ENCODE results near the gene HOXD8. TPM values are rescaled to one million over a fixed set of nuclear protein-coding genes. Genes with fewer than 3 reads are reported as not detected.
A peak's percentile ranks its signal among the peaks of the same experiment; 100 is the strongest.

The HOXD8 gene
- total RNA-seq: 41.7 TPM

GRCh38 chr2:176128982-176129796 is at the start of gene HOXD8:
HOXD8 (plus strand) TSS chr2:176129705; CDS start chr2:176130367, 662 bp downstream.
- DNase-seq (ENCODE audit: low spot score): peak; percentile 87

GRCh38 chr2:176079831-176080539 is 49.5 kb upstream of the HOXD8 start:
- DNase-seq (ENCODE audit: low spot score): no peak

GRCh38 chr2:176080540-176081375 is 48.7 kb upstream of the HOXD8 start:
- no peak for DNase-seq (ENCODE audit: low spot score)

- DNase-seq (ENCODE audit: low spot score): no peak
Measured at GRCh38 chr2:176081376-176081836, 48.1 kb upstream of the HOXD8 start.

- DNase-seq (ENCODE audit: low spot score): no peak
Measured at GRCh38 chr2:176081837-176082524, 47.5 kb upstream of the HOXD8 start.

- DNase-seq (ENCODE audit: low spot score): no peak
Measured at GRCh38 chr2:176082525-176082823, 47.0 kb upstream of the HOXD8 start.

GRCh38 chr2:176082824-176083751 is 46.4 kb upstream of the HOXD8 start:
- DNase-seq (ENCODE audit: low spot score): no peak

- DNase-seq (ENCODE audit: low spot score): no peak
Measured at GRCh38 chr2:176083796-176084261, 45.7 kb upstream of the HOXD8 start, which contains the start of gene EVX2. EVX2 (minus strand) TSS chr2:176083962; CDS start chr2:176083776, 186 bp downstream.

GRCh38 chr2:176084611-176085119 is 44.8 kb upstream of the HOXD8 start:
- no peak for DNase-seq (ENCODE audit: low spot score)

GRCh38 chr2:176085120-176085788 is 44.3 kb upstream of the HOXD8 start:
- no peak for DNase-seq (ENCODE audit: low spot score)

GRCh38 chr2:176085861-176086771 is 43.4 kb upstream of the HOXD8 start:
- DNase-seq (ENCODE audit: low spot score): no peak

GRCh38 chr2:176087330-176088047 is 42.0 kb upstream of the HOXD8 start:
- no peak for DNase-seq (ENCODE audit: low spot score)

- no peak for DNase-seq (ENCODE audit: low spot score)
Measured at GRCh38 chr2:176088048-176088936, 41.2 kb upstream of the HOXD8 start.

GRCh38 chr2:176088937-176089842 is 40.3 kb upstream of the HOXD8 start:
- no peak for DNase-seq (ENCODE audit: low spot score)

GRCh38 chr2:176089843-176090395 is 39.6 kb upstream of the HOXD8 start:
- no peak for DNase-seq (ENCODE audit: low spot score)
